HG03066 (cell line): ENCODE results near the gene PHACTR2.
"Not testable (repeated sequence)": the region's sequence is repeated elsewhere in the genome, so short reads cannot be mapped to it uniquely, and the experiment has no call there.

Source experiments
- ATAC-seq: cut with Tn5 transposase; IDR thresholded peaks from one replicate; pipeline ENCODE4 v1.9.1; 2021; ENCODE audit warnings: low read depth; ENCODE audit not compliant: unreplicated experiment

PHACTR2 gene

GRCh38 chr6:143677891-143678791, at the start of gene PHACTR2:
Gene PHACTR2 (plus strand): TSS chr6:143677965. CDS start chr6:143678164, 199 bp downstream.
- no peak for ATAC-seq

GRCh38 chr6:143629104-143630080, 48.4 kb upstream of the PHACTR2 start:
- ATAC-seq: no peak

GRCh38 chr6:143631196-143631595, 46.6 kb upstream of the PHACTR2 start:
- not testable (repeated sequence) for ATAC-seq

DNA sequence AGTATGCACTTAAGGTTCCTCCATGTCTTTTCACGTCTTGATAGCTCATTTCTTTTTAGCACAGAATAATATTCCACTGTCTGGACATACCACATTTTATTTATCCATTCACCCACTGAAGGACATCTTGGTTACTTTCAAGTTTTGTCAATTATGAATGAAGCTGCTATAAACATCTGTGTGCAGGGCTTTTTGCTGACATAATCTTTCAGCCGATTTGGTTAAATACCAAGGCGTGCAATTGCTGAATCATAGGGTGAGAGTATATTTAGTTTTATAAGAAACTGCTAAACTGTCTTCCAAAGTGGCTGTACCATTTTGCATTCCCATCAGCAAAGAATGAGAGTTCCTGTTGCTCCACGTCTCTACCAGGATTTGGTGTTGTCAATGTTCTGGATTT, 44.9 kb upstream of the PHACTR2 start:
- no peak for ATAC-seq

DNA sequence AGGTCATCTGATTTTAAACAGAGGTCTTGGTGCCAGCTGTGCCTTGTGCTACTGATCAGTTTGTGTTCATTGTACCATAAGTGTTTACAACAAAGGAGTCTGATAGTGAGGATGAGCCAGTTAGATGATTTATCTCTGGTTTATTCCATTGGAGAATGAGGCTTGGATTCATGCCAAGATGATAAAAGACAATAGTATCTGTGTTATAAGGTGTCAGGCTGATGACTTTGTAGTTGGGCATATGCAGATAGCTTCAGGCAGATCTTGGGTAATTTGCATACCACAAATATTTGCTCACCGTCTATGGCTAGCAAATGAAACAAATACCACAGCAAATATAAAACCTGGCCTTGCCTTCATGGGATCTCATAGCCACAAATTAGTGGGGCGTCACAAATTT, 43.3 kb upstream of the PHACTR2 start:
- no peak for ATAC-seq

DNA sequence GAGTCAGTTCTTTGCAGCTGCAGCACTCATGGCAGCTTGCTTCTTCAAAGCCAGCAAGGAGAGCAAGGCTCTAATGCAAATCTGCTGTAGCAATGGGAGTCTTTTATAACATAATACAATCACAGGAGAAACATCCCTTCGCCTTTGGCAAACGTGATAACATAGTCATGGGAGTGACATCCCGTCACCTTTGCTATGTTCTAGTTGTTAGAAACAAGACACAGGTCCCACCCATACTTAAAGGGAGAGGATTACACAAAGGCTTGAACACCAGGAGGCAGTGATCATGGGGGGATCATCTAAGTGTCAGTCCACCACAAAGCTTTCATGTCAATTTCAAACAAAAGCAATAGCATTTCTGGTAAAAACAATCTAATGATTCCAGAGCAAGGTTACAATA, 40.1 kb upstream of the PHACTR2 start:
- no peak for ATAC-seq

DNA sequence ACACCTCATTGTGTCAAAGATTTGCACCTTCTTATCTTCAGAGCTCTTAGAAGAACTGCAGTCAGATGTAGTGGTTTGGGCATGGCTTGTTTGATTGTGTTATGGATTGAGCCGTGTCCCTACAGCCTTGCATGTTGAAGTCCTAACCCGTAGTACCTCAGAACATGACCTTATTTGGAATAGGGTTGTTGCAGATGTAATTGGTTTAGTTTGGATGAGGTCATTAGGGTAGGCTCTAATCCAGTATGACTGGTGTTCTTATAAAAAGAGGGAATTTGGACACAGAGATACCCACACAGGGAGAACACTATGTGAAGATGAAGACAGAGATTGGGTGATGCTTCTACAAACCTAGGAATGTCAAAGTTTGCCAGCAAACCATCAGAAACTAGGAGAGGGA, 35.4 kb upstream of the PHACTR2 start:
- ATAC-seq: no peak

GRCh38 chr6:143647191-143647590, 30.6 kb upstream of the PHACTR2 start:
- ATAC-seq: no peak

- ATAC-seq: no peak
Measured at GRCh38 chr6:143647732-143648131, 30.0 kb upstream of the PHACTR2 start.

- not testable (repeated sequence) for ATAC-seq
Measured at GRCh38 chr6:143649319-143649718, 28.4 kb upstream of the PHACTR2 start.

DNA sequence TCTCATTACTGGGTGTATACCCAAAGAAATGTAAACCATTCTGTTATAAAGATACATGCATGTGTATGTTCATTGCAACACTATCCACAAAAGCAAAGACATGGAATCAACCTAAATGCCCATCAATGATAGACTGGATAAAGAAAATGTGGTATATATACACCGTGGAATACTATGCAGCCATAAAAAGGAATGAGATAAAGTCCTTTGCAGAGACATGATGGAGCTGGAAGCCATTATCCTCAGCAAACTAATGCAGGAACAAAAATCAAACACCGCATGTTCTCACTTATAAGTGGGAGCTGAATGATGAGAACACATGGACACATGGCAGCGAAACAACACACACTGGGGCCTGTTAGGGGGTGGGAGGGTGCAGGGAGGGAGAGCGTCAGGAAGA, 26.4 kb upstream of the PHACTR2 start:
- not testable (repeated sequence) for ATAC-seq

DNA sequence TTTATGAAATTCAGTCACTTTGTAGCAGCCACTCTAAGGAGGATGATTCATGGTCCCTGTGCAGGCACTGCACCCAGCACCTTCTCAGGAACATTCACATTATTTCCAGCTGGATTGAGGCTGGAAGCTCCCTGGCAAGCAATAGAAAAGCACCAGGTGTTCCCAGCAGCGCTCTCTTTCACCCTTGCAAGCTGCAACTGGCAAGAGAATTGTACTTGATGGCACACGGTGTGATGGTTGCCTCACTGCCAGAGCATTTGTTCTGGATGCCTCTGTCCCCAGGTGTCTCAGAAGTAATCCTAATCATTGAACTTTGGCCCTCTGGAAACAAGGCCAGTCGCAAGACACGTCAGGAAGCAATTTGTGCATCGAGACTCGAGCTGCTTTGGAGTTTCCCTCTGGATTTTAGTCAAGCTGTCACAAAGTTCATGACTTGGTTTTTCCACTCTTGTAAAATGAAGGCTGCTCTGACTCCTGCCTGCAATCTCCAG, 24.9 kb upstream of the PHACTR2 start:
- ATAC-seq: no peak

- no peak for ATAC-seq
Measured at GRCh38 chr6:143655541-143655940, 22.2 kb upstream of the PHACTR2 start.

GRCh38 chr6:143656026-143656425, 21.7 kb upstream of the PHACTR2 start:
- ATAC-seq: no peak

DNA sequence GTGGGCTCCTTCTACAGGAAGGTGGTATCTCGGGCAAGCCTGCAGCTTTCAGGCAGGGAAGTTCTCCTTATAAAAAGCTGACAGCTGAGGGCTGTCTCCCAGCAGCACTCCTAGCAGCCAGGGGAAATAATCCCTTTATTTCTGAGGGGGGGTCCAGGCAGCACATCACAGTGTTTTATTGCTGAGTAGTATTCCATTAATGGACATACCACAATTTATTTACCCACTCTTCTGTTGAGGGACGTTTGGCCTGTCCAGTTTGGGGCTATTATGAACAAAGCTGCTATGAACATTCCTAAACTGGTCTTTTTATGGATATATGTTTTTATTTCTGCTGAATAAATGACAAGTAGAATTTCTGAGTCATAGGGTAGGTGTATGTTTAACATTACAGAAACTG, 20.0 kb upstream of the PHACTR2 start:
- no peak for ATAC-seq

- ATAC-seq: not testable (repeated sequence)
Measured at GRCh38 chr6:143660170-143660569, 17.6 kb upstream of the PHACTR2 start.

- ATAC-seq: no peak
Measured at GRCh38 chr6:143664171-143664570, 13.6 kb upstream of the PHACTR2 start.

DNA sequence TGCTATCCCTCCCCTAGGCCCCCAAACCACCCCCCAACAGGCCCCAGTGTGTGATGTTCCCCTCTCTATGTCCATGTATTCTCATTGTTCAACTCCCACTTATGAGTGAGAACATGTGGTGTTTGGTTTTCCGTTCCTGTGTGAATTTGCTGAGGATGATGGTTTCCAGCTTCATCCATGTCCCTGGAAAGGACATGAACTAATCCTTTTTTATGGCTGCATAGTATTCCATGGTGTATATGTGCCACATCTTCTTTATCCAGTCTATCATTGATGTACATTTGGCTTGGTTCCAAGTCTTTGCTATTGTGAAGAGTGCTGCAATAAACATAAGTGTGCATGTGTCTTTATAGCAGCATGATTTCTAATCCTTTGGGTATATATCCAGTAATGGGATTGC, 11.8 kb upstream of the PHACTR2 start:
- not testable (repeated sequence) for ATAC-seq

DNA sequence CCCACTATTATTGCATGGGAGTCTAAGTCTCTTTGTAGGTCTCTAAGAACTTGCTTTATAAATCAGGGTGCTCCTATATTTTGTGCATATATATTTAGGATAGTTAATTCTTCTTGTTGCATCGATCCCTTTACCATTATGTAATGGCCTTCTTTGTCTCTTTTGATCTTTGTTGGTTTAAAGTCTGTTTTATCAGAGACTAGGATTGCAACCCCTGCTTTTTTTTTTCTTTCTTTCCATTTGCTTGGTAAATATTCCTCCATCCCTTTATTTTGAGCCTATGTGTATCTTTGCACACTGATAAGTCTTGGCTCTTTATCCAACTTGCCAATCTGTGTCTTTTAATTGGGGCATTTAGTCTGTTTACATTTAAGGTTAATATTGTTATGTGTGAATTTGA, 8.3 kb upstream of the PHACTR2 start:
- not testable (repeated sequence) for ATAC-seq

GRCh38 chr6:143673669-143674068, 4.1 kb upstream of the PHACTR2 start:
- no peak for ATAC-seq
